Measurements from ENCODE around the gene KAT7.

The KAT7 gene

DNA sequence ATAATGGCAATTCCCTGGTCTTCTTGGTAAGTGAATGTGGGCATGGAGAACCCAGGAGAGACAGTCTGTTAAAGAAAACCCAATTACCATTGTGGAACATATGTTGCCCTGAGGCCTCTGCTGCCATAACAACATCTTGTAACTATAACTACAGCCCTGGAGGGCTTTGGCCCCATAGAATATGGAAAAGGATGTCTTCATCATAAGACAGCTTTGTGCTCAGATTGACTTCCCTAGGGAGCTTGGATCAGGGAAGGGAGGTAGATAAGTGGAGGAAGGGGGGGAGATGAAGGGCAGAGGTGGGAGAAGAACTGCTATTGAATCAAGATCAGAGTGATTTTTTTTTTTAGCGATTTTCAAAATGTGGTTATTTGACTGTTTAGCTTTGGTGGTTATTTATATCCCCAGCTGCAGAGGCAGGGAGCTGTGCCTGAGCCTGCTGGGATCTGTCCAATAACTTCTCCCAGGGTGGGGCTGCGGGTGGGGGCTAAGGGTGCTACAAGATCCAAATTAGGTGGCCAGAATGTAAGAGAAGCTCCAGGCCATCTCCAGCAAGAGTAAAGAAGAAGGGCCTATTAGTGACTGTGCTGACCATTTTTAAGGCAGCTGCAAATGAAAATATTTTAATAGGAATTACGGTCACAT lies 5.3 kb upstream of the KAT7 start:
- TF ChIP-seq, protein P1, sequence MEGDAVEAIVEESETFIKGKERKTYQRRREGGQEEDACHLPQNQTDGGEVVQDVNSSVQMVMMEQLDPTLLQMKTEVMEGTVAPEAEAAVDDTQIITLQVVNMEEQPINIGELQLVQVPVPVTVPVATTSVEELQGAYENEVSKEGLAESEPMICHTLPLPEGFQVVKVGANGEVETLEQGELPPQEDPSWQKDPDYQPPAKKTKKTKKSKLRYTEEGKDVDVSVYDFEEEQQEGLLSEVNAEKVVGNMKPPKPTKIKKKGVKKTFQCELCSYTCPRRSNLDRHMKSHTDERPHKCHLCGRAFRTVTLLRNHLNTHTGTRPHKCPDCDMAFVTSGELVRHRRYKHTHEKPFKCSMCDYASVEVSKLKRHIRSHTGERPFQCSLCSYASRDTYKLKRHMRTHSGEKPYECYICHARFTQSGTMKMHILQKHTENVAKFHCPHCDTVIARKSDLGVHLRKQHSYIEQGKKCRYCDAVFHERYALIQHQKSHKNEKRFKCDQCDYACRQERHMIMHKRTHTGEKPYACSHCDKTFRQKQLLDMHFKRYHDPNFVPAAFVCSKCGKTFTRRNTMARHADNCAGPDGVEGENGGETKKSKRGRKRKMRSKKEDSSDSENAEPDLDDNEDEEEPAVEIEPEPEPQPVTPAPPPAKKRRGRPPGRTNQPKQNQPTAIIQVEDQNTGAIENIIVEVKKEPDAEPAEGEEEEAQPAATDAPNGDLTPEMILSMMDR (IDR thresholded peaks at IDR 0.05; ENCODE audit: insufficient read depth, low read length) = no peak
- Histone ChIP-seq H3K27me3 (ENCODE audit: insufficient read depth, poor library complexity, severe bottlenecking) (no peaks in the 10 kb centered on the region), H3K4me3 (replicated peaks; ENCODE audit: insufficient read depth, low read length) (no peak overlapping the region), H3K27ac (replicated peaks) (no peak overlapping the region)
- no peak for DNase-seq (ENCODE audit: low read depth in 1 of 2, low spot score in 1 of 2)

DNA sequence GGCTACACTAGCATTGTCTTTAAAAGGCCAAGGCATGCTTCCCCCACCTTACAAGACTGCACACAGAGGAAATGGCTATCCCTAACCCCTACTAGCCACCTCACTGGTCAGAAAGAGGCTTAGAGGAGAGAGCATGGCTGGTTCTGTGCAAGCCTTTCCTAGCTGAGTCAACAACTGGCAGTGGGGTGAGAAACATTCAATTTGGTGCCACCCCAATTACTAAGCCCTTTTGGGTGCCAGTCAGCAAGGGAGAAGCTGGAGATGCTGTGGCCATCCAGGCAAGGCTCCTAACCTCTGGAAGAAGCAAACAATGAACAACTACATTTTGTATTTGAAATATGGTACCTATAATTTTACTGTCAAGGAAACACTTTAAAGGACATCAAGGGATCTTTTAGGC lies 4.7 kb upstream of the KAT7 start:
- no peak overlapping the region for H3K4me3 ChIP-seq (replicated peaks; ENCODE audit: insufficient read depth, low read length)
- TF ChIP-seq, protein P2, sequence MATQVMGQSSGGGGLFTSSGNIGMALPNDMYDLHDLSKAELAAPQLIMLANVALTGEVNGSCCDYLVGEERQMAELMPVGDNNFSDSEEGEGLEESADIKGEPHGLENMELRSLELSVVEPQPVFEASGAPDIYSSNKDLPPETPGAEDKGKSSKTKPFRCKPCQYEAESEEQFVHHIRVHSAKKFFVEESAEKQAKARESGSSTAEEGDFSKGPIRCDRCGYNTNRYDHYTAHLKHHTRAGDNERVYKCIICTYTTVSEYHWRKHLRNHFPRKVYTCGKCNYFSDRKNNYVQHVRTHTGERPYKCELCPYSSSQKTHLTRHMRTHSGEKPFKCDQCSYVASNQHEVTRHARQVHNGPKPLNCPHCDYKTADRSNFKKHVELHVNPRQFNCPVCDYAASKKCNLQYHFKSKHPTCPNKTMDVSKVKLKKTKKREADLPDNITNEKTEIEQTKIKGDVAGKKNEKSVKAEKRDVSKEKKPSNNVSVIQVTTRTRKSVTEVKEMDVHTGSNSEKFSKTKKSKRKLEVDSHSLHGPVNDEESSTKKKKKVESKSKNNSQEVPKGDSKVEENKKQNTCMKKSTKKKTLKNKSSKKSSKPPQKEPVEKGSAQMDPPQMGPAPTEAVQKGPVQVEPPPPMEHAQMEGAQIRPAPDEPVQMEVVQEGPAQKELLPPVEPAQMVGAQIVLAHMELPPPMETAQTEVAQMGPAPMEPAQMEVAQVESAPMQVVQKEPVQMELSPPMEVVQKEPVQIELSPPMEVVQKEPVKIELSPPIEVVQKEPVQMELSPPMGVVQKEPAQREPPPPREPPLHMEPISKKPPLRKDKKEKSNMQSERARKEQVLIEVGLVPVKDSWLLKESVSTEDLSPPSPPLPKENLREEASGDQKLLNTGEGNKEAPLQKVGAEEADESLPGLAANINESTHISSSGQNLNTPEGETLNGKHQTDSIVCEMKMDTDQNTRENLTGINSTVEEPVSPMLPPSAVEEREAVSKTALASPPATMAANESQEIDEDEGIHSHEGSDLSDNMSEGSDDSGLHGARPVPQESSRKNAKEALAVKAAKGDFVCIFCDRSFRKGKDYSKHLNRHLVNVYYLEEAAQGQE (IDR thresholded peaks at IDR 0.05; ENCODE audit: insufficient replicate concordance, low read depth) = no peak
- TF ChIP-seq GABPA (IDR thresholded peaks at IDR 0.05; ENCODE audit: low read depth) (no peak), SPI1 (IDR thresholded peaks at IDR 0.05; ENCODE audit: borderline replicate concordance, low read depth) (no peak), POLR2AphosphoS5 (IDR thresholded peaks at IDR 0.05; ENCODE audit: low read depth) (no peak)
- TF ChIP-seq, protein P1 (IDR thresholded peaks at IDR 0.05; ENCODE audit: insufficient read depth, low read length) = no peak
- H3K27me3 ChIP-seq (ENCODE audit: insufficient read depth, poor library complexity, severe bottlenecking) = no peaks in the 10 kb centered on the region
- no peak overlapping the region for H3K27ac ChIP-seq (replicated peaks)
- DNase-seq (ENCODE audit: low read depth in 1 of 2, low spot score in 1 of 2) = no peak

DNA sequence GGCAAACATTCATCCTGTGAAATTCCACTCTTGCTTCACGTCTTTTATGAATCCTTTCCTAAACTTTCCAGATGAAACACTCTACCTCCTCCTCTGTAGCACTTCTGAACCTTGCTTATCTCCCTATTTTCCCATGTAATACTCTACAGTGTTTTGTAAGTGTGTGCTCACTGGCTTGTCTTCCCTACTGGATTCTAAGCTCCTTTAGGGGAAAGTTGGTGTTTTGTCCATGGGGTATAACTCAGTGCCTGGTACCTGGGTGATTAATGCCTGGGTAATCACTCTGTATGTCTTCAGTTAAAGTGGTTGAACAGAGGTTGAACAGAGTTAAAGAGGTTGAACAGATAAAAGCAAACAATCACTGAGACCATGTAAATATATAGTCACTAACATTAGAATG lies 3.8 kb upstream of the KAT7 start:
- Histone ChIP-seq H3K27ac (replicated peaks) (no peak overlapping the region), H3K4me3 (replicated peaks; ENCODE audit: insufficient read depth, low read length) (no peak overlapping the region), H3K27me3 (ENCODE audit: insufficient read depth, poor library complexity, severe bottlenecking) (no peaks in the 10 kb centered on the region)
- no peak for DNase-seq (ENCODE audit: low read depth in 1 of 2, low spot score in 1 of 2)
- TF ChIP-seq POLR2AphosphoS5 (IDR thresholded peaks at IDR 0.05; ENCODE audit: low read depth) = no peak
- TF ChIP-seq, protein P1 (IDR thresholded peaks at IDR 0.05; ENCODE audit: insufficient read depth, low read length) = no peak
- TF ChIP-seq, protein P2 (IDR thresholded peaks at IDR 0.05; ENCODE audit: insufficient replicate concordance, low read depth) = no peak

DNA sequence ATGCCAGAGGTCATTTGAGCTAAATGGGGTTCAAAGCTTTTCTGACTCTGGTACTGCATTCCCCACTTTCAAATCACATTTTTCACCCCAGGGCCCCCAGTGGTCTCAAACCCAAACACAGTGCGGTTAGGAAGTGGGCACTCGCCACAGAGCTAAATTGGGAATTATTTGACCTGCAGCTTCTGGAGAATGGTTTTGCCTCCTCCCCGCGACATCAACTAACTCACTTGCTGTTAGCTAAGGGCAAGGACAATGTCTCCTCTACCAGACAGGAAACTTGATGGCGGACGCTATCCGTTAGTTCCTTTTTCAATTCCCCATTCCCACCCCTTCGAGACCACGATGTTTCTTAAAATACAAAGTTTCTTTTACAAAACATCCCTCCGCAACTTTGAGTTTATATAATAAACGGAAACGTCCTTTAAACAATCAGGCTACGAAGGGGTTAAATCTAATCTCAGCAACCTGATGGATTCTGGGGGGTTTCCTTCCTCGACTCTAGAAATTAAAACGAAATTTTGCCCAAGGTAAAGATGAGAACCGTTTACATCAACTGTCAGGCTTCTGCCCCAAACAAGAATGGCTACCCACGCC lies 500 bp upstream of the KAT7 start:
- TF ChIP-seq, protein P1 (IDR thresholded peaks at IDR 0.05; ENCODE audit: insufficient read depth, low read length) = no peak
- TF ChIP-seq, protein P2 (IDR thresholded peaks at IDR 0.05; ENCODE audit: insufficient replicate concordance, low read depth) = no peak
- peak in 1 of 2 experiments; percentile 37 for DNase-seq (ENCODE audit: low read depth in 1 of 2, low spot score in 1 of 2)
- no peaks in the 10 kb centered on the region for H3K27me3 ChIP-seq (ENCODE audit: insufficient read depth, poor library complexity, severe bottlenecking)
- H3K4me3 ChIP-seq (replicated peaks; ENCODE audit: insufficient read depth, low read length) = peak overlapping the region; percentile 39
- H3K27ac ChIP-seq (replicated peaks) = peak overlapping the region; percentile 97
